ENCODE data around the gene PRPF8. TPM values are rescaled to one million over a fixed set of nuclear protein-coding genes. Genes with fewer than 3 reads are reported as not detected.

PRPF8 gene
- total and polyA plus RNA-seq, 3 experiments from 2014 or later = 209 to 447 (median 430) TPM

DNA sequence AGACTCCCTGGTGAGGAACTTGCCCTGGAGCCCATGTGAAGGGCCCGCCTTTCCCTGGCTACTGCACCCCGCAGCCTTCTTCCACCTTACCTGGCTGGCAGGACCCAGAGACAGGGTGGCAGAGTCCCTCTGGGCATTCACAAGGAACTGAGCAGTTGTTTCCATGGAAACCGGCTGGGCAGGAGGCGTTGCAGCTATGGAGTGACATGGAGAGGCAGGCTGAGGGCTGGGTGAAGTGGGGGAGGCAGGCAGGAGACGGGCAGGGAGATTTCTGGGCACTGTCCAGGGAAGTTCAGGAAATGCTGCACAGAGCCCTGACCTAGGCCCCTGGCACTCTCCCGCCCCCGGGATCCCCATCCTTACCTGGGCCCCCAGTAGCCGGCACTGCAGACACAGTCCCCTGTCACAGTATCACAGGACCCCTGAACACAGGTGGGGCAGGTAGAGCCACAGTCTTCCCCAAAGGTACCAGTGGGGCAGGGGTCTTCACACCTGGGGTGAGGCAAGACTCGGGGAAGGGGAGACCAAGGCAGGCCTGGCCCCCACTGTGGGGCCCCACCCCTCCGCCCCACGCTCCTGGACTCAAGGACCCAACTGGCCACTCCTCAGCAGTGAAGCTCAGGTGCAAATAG, 45.0 kb downstream of the PRPF8 start:
- Histone ChIP-seq H3K9me3 (ENCODE audit: low read length) (no peaks in the 10 kb centered on the region), H3K36me3 (ENCODE audit: insufficient read depth, low read length) (no peaks in the 10 kb centered on the region), H3K27ac (ENCODE audit: low read depth, low read length) (no peak overlapping the region), H3K27me3 (ENCODE audit: insufficient read depth, low read length, poor library complexity, severe bottlenecking) (no peaks in the 10 kb centered on the region), H3K4me3 (ENCODE audit: low read length) (no peak overlapping the region), H3K4me1 (ENCODE audit: insufficient read depth, low read length) (peaks cover 10% of the 10 kb centered on the region)
- no peaks in the 10 kb centered on the region for H3K9me3 Mint-ChIP-seq
- ChIA-PET POLR2A (interaction anchor here (0.6 to 1.6 kb wide), 4 partner anchors 10 to 225 kb away, joined by 3 to 5 read pairs (median 4); partner anchors contain the start of gene RILP), CTCF (interaction anchor here (2.6 kb wide), 1 partner anchor 10 kb away, joined by 10 read pairs; no protein-coding TSS in a partner anchor)
- DNase-seq = no peak
- H3K27me3 Mint-ChIP-seq = no peaks in the 10 kb centered on the region
- no peaks in the 10 kb centered on the region for H3K36me3 Mint-ChIP-seq
- H3K4me1 Mint-ChIP-seq = peaks cover 7 to 8% (median 8%) of the 10 kb centered on the region in 3 donors
- H3K4me3 Mint-ChIP-seq = no peak overlapping the region
- H3K27ac Mint-ChIP-seq = no peak overlapping the region

DNA sequence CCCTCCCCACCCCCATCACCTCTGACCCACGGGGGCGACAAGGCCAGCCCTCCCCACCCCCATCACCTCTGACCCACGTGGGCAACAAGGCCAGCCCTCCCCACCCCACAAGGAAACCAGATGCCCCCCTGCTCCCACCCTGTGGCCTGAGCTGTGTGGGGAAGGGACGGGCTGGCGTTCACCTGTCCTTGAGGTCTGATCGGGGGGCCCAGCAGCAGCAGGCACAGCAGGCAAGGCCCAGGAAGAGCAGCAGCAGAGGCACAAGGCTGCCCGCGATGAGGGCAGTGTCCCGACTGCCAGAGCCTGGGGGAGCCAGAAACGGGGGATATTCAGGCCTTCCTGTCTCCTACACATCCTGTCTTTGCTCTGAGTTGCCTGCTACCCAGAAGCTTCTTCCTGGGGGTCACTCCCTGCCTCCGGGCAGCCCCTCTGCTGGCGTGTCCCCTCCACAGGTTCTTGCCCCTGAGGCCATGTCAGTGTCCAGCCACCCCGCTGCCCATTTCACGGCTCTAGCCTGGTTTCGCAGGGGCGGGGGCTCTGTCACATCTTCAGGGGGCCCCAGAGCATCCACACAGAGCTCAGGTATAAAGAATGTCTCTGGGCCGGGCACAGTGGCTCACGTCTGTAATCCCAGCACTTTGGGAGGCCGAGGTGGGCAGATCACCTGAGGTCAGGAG, 45.9 kb downstream of the PRPF8 start:
- Histone ChIP-seq H3K36me3 (ENCODE audit: insufficient read depth, low read length) (no peaks in the 10 kb centered on the region), H3K9me3 (ENCODE audit: low read length) (no peaks in the 10 kb centered on the region), H3K4me3 (ENCODE audit: low read length) (no peak overlapping the region), H3K27ac (ENCODE audit: low read depth, low read length) (no peak overlapping the region), H3K27me3 (ENCODE audit: insufficient read depth, low read length, poor library complexity, severe bottlenecking) (no peaks in the 10 kb centered on the region), H3K4me1 (ENCODE audit: insufficient read depth, low read length) (peaks cover under 1% of the 10 kb centered on the region)
- H3K27ac Mint-ChIP-seq = peak overlapping the region in 3 of 8 donors; percentile 23 to 91 (median 58)
- DNase-seq = no peak
- CTCF ChIA-PET = interaction anchor here (2.6 kb wide), 1 partner anchor 9 kb away, joined by 10 read pairs; no protein-coding TSS in a partner anchor
- no peaks in the 10 kb centered on the region for H3K9me3 Mint-ChIP-seq
- H3K27me3 Mint-ChIP-seq = no peaks in the 10 kb centered on the region
- no peak overlapping the region for H3K4me3 Mint-ChIP-seq
- no peaks in the 10 kb centered on the region for H3K4me1 Mint-ChIP-seq
- POLR2A ChIA-PET = interaction anchor here (0.6 to 1.6 kb wide), 3 partner anchors 9 to 226 kb away, joined by 4 to 5 read pairs (median 5); partner anchors contain the start of gene RILP
- H3K36me3 Mint-ChIP-seq = no peaks in the 10 kb centered on the region

DNA sequence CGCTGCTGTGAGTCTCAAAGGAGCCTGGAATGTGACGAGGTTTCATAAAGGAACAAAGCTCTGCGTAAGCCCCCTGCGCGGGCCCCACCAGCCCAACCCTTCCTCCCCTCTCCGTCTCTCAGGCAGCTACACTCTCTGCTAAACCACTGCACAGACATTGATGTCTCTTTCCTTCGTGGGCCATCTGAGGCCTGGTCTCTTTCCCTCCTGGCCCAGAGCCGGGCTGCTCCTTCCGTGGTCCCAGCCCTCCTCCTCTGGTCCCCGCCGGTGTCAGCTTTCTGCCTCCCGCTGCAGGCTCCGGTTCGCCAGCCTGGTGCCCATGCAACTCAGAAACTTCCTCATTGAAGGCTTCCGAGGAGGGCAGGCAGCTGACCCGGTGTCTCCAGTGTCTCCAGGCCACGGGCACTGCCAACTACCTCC, 46.5 kb downstream of the PRPF8 start:
- Histone ChIP-seq H3K27me3 (ENCODE audit: insufficient read depth, low read length, poor library complexity, severe bottlenecking) (no peaks in the 10 kb centered on the region), H3K4me3 (ENCODE audit: low read length) (no peak overlapping the region), H3K36me3 (ENCODE audit: insufficient read depth, low read length) (no peaks in the 10 kb centered on the region), H3K4me1 (ENCODE audit: insufficient read depth, low read length) (no peaks in the 10 kb centered on the region), H3K27ac (ENCODE audit: low read depth, low read length) (no peak overlapping the region), H3K9me3 (ENCODE audit: low read length) (no peaks in the 10 kb centered on the region)
- Mint-ChIP-seq H3K36me3 (no peaks in the 10 kb centered on the region), H3K27ac (peak overlapping the region in 2 of 8 donors; percentile 14 to 55), H3K4me3 (no peak overlapping the region), H3K4me1 (no peaks in the 10 kb centered on the region), H3K9me3 (no peaks in the 10 kb centered on the region), H3K27me3 (no peaks in the 10 kb centered on the region)
- CTCF ChIA-PET = interaction anchor here (2.6 kb wide), 1 partner anchor 8 kb away, joined by 10 read pairs; no protein-coding TSS in a partner anchor
- no peak for DNase-seq
- POLR2A ChIA-PET = interaction anchor here (1.6 kb wide), 1 partner anchor 11 kb away, joined by 5 read pairs; the partner anchor contains the start of gene RILP

DNA sequence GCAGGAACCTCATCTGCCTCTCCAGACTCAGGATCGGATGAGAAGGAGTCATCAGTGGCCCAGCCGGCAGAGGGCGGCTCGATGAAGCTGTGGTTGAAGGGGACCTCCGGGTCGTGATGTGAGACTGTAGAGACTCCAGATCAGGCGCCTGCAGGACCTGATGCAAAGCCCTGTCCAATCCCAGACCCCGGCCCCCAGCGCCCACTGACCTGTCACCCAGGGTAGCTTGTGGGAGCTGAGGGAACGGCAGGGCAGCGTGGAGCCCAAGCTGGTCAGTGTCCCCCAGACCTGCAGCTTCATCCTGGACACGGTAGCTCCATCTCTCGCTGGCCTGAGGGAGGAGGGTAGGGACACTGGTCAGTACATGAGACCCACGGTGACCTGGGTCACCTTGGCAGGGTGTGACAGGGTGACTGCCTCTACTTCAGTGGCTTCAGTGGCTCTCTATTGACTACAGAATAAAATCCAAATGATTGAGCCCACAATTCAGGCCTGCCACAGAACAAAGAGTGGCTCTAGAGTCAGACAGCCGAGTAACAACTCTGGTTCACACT, 47.9 kb downstream of the PRPF8 start:
- no peak for DNase-seq
- Mint-ChIP-seq H3K27me3 (no peaks in the 10 kb centered on the region), H3K27ac (no peak overlapping the region), H3K4me1 (no peaks in the 10 kb centered on the region), H3K9me3 (no peaks in the 10 kb centered on the region), H3K4me3 (peak overlapping the region in 1 of 7 donors; percentile 21), H3K36me3 (no peaks in the 10 kb centered on the region)
- no peaks in the 10 kb centered on the region for H3K36me3 ChIP-seq (ENCODE audit: insufficient read depth, low read length)
- H3K4me3 ChIP-seq (ENCODE audit: low read length) = no peak overlapping the region
- no peaks in the 10 kb centered on the region for H3K27me3 ChIP-seq (ENCODE audit: insufficient read depth, low read length, poor library complexity, severe bottlenecking)
- no peaks in the 10 kb centered on the region for H3K4me1 ChIP-seq (ENCODE audit: insufficient read depth, low read length)
- CTCF ChIA-PET = interaction anchor here (0.7 kb wide), 1 partner anchor 12 kb away, joined by 3 read pairs; no protein-coding TSS in a partner anchor
- POLR2A ChIA-PET = interaction anchor here (0.7 kb wide), 1 partner anchor 9 kb away, joined by 3 read pairs; no protein-coding TSS in a partner anchor
- H3K9me3 ChIP-seq (ENCODE audit: low read length) = no peaks in the 10 kb centered on the region
- H3K27ac ChIP-seq (ENCODE audit: low read depth, low read length) = no peak overlapping the region

DNA sequence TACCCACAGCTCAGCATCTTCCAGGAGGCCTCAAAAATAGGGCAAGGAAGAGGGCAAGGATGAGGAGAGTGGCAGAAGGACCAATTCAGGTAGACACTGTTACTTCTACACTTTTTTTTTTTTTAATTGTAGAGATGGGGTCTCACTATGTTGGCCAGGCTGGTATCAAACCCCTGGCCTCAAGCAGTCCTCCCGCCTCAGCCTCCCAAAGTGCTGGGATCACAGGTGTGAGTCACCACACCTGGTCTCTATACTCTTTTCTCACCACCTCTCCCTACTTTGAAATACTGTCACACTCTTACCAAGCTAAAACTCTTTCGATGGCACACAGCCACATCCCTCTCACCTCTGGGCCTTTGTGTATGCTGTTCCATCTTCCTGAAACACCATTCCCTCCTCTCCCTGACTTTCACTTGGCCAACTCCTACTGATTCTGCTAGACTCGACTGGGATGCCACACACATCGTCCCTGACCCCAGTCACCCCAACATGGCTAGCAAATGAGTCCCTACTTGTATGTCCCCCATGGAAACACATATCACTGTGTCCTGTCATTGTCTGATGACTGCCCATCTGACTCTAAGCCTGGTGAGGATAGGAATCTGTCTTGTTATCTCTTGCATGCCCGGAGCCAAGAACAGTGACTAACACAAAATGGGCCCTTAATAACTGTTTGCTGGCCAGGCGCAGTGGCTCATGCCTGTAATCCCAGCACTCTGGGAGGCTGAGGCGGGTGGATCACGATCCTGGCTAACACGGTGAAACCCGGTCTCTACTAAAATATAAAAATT, 48.8 kb downstream of the PRPF8 start:
- no peak for DNase-seq
- no peaks in the 10 kb centered on the region for H3K27me3 Mint-ChIP-seq
- H3K27ac ChIP-seq (ENCODE audit: low read depth, low read length) = no peak overlapping the region
- no peaks in the 10 kb centered on the region for H3K36me3 ChIP-seq (ENCODE audit: insufficient read depth, low read length)
- H3K27ac Mint-ChIP-seq = peak overlapping the region in 1 of 8 donors; percentile 63
- H3K9me3 ChIP-seq (ENCODE audit: low read length) = no peaks in the 10 kb centered on the region
- H3K4me1 Mint-ChIP-seq = no peaks in the 10 kb centered on the region
- no peaks in the 10 kb centered on the region for H3K9me3 Mint-ChIP-seq
- no peaks in the 10 kb centered on the region for H3K4me1 ChIP-seq (ENCODE audit: insufficient read depth, low read length)
- no peak overlapping the region for H3K4me3 Mint-ChIP-seq
- no peak overlapping the region for H3K4me3 ChIP-seq (ENCODE audit: low read length)
- POLR2A ChIA-PET = no interaction called here
- H3K36me3 Mint-ChIP-seq = peaks cover 0 to 2% (median 0%) of the 10 kb centered on the region in 3 donors
- H3K27me3 ChIP-seq (ENCODE audit: insufficient read depth, low read length, poor library complexity, severe bottlenecking) = no peaks in the 10 kb centered on the region
- CTCF ChIA-PET = interaction anchor here (0.7 kb wide), 1 partner anchor 13 kb away, joined by 3 read pairs; no protein-coding TSS in a partner anchor

GRCh38 chr17:1634841-1635650, 49.6 kb downstream of the PRPF8 start:
- H3K4me1 ChIP-seq (ENCODE audit: insufficient read depth, low read length) = no peaks in the 10 kb centered on the region
- CTCF ChIA-PET = no interaction called here
- no peak overlapping the region for H3K4me3 Mint-ChIP-seq

GRCh38 chr17:1630662-1631061, 54.0 kb downstream of the PRPF8 start:
- H3K4me3 Mint-ChIP-seq = peak overlapping the region in 6 of 7 donors; percentile 83 to 93 (median 87)
- Histone ChIP-seq H3K27ac (ENCODE audit: low read depth, low read length) (no peak overlapping the region), H3K27me3 (ENCODE audit: insufficient read depth, low read length, poor library complexity, severe bottlenecking) (no peaks in the 10 kb centered on the region), H3K4me1 (ENCODE audit: insufficient read depth, low read length) (peaks cover 17% of the 10 kb centered on the region), H3K9me3 (ENCODE audit: low read length) (no peaks in the 10 kb centered on the region), H3K36me3 (ENCODE audit: insufficient read depth, low read length) (no peaks in the 10 kb centered on the region), H3K4me3 (ENCODE audit: low read length) (no peak overlapping the region)
- DNase-seq = no peak
- POLR2A ChIA-PET = interaction anchor here (0.6 to 2.3 kb wide), 7 partner anchors 13 to 265 kb away, joined by 3 to 20 read pairs (median 7); partner anchors contain the start of genes INPP5K, RILP and SCARF1
- H3K9me3 Mint-ChIP-seq = peaks cover 0 to 2% (median 0%) of the 10 kb centered on the region in 5 donors
- H3K36me3 Mint-ChIP-seq = peaks cover 0 to 7% (median 2%) of the 10 kb centered on the region in 3 donors
- H3K27me3 Mint-ChIP-seq = peaks cover 0 to 4% of the 10 kb centered on the region in 2 donors
- CTCF ChIA-PET = interaction anchor here (0.6 to 5.7 kb wide), 15 partner anchors 8 to 269 kb away, joined by 3 to 49 read pairs (median 3); partner anchors contain the start of genes INPP5K, RILP and SCARF1
- peaks cover 10 to 24% (median 11%) of the 10 kb centered on the region in 3 donors for H3K4me1 Mint-ChIP-seq
- H3K27ac Mint-ChIP-seq = peak overlapping the region in 1 of 8 donors; percentile 54

More at GRCh38 chr17:1634841-1635650, 49.6 kb downstream of the PRPF8 start:
- H3K4me3 ChIP-seq (ENCODE audit: low read length) = no peak overlapping the region
- no peak overlapping the region for H3K27ac Mint-ChIP-seq
- H3K9me3 Mint-ChIP-seq = peaks cover 0 to 2% (median 0%) of the 10 kb centered on the region in 5 donors
- peaks cover 3 to 4% (median 3%) of the 10 kb centered on the region in 3 donors for H3K4me1 Mint-ChIP-seq
- peaks cover 0 to 2% (median 0%) of the 10 kb centered on the region in 3 donors for H3K36me3 Mint-ChIP-seq
- H3K9me3 ChIP-seq (ENCODE audit: low read length) = no peaks in the 10 kb centered on the region
- no peaks in the 10 kb centered on the region for H3K36me3 ChIP-seq (ENCODE audit: insufficient read depth, low read length)
- no peak overlapping the region for H3K27ac ChIP-seq (ENCODE audit: low read depth, low read length)
- H3K27me3 Mint-ChIP-seq = no peaks in the 10 kb centered on the region
- POLR2A ChIA-PET = no interaction called here
- H3K27me3 ChIP-seq (ENCODE audit: insufficient read depth, low read length, poor library complexity, severe bottlenecking) = no peaks in the 10 kb centered on the region
- DNase-seq = no peak
